ENCODE data around the gene MOCS3. TPM values are rescaled to one million over a fixed set of nuclear protein-coding genes. Genes with fewer than 3 reads are reported as not detected.

MOCS3 gene
- total and polyA plus RNA-seq, 10 of the 15 experiments (the other 5 are each of a cell fraction or from before 2014, with no cell fraction given) = 0.87 to 5.9 (median 3.6) TPM

DNA sequence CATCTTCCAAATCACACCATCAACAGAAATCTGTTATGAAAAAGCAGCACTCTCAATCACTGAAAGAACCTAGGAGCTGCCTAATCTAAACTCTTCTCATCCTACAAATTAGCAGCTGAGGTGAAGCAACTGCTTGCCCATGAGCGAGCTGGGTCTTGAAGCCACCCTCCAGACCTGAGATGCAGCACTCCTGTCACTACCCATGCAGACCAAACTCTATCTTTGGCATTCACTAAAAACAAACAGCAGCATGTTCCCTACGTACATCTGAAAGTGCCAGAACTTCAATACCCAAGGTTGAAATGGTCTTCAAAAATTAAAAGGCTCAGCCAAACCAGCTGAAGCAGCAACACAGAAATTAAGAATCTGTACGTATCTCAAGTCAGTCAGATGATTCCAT lies 41.7 kb upstream of the MOCS3 start:
- in situ Hi-C loops (cut with MboI) (no loop called here), intact Hi-C loops (cut with micrococcal nuclease; ENCODE audit: unreplicated experiment) (no loop called here)
- FAIRE-seq (peak; percentile 31), ATAC-seq (no peak), DNase-seq (ENCODE audit: low read depth, low spot score) (no peak)
- no TSS peak for BruUV-seq (replicated peaks)
- no peaks in the 10 kb centered on the region for H3K27me3 ChIP-seq (replicated peaks in 1 of 2; ENCODE audit: control insufficient read depth in 2 of 2, insufficient read depth in 2 of 2, low read length in 1 of 2)
- ChIA-PET SMC1A (ENCODE audit: uncharacterized antibody, unreplicated experiment) (interaction anchor here (1.0 to 3.5 kb wide), 6 partner anchors 8 to 123 kb away, joined by 3 to 54 read pairs (median 6); partner anchors contain the start of genes ADNP and BCAS4), RAD21 (ENCODE audit: unreplicated experiment) (interaction anchor here (0.8 to 3.7 kb wide), 6 partner anchors 8 to 122 kb away, joined by 3 to 22 read pairs (median 8); partner anchors contain the start of genes ADNP and BCAS4), CTCF (interaction anchor here (1.0 to 4.9 kb wide), 6 partner anchors 10 to 123 kb away, joined by 3 to 91 read pairs (median 6); partner anchors contain the start of genes ADNP and BCAS4), POLR2A (interaction anchor here (0.6 to 4.1 kb wide), 5 partner anchors 8 to 678 kb away, joined by 3 to 26 read pairs (median 4); partner anchors contain the start of gene ADNP)
- H3K79me2 ChIP-seq (ENCODE audit: control insufficient read depth, insufficient read depth, low read length) = peaks cover 97% of the 10 kb centered on the region
- H3K4me3 ChIP-seq = 0 out of 2 replicates have a peak overlapping the region, but pooled peaks have one; percentile 10
- H3K4me1 ChIP-seq (ENCODE audit: control insufficient read depth, insufficient read depth, low read length) = peaks cover 57% of the 10 kb centered on the region
- H3K9ac ChIP-seq (ENCODE audit: control insufficient read depth, insufficient read depth, low read length) = no peak overlapping the region
- WGBS (ENCODE audit: insufficient coverage, insufficient replicate concordance, low lambda C conversion rate, missing lambda C conversion rate) = 77% methylated on average over 3 of the region's 3 CpGs
- H3K27ac ChIP-seq (ENCODE audit: control insufficient read depth, insufficient read depth) = peak overlapping the region; percentile 36
- no peaks in the 10 kb centered on the region for H3K9me3 ChIP-seq (replicated peaks; ENCODE audit: control insufficient read depth, insufficient read depth, low read length)
- H3K4me2 ChIP-seq (ENCODE audit: control insufficient read depth, insufficient read depth) = peak overlapping the region; percentile 26; the same call in 1 of the 2 replicates
- no peak overlapping the region for H2AFZ ChIP-seq (ENCODE audit: control insufficient read depth, low read depth, low read length)
- TF ChIP-seq CHD4 (IDR thresholded peaks at IDR 0.05) (no peak), ATF7 (IDR thresholded peaks at IDR 0.05; ENCODE audit: low read depth) (no peak), NFIC (IDR thresholded peaks at IDR 0.05; ENCODE audit: low read depth, low read length) (no peak), MYB (IDR thresholded peaks at IDR 0.05; ENCODE audit: borderline replicate concordance, low read depth, low read length) (no peak), NR2F1 (conservative IDR thresholded peaks at IDR 0.05) (no peak), TCF7 (IDR thresholded peaks at IDR 0.05; ENCODE audit: borderline replicate concordance) (no peak), RCOR1 (conservative IDR thresholded peaks at IDR 0.05; ENCODE audit: low read depth, low read length) (no peak), POLR2AphosphoS2 (IDR thresholded peaks at IDR 0.05; ENCODE audit: low read depth, low read length) (no peak), RELA (IDR thresholded peaks at IDR 0.05; ENCODE audit: borderline replicate concordance, partially characterized antibody) (no peak), HDGF (IDR thresholded peaks at IDR 0.05) (no peak)
- TF ChIP-seq, protein P1, sequence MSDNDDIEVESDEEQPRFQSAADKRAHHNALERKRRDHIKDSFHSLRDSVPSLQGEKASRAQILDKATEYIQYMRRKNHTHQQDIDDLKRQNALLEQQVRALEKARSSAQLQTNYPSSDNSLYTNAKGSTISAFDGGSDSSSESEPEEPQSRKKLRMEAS (IDR thresholded peaks at IDR 0.05; ENCODE audit: low read depth, low read length) = no peak
- TF ChIP-seq, protein P2, sequence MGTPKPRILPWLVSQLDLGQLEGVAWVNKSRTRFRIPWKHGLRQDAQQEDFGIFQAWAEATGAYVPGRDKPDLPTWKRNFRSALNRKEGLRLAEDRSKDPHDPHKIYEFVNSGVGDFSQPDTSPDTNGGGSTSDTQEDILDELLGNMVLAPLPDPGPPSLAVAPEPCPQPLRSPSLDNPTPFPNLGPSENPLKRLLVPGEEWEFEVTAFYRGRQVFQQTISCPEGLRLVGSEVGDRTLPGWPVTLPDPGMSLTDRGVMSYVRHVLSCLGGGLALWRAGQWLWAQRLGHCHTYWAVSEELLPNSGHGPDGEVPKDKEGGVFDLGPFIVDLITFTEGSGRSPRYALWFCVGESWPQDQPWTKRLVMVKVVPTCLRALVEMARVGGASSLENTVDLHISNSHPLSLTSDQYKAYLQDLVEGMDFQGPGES (IDR thresholded peaks at IDR 0.05) = no peak
- H4K20me1 ChIP-seq (ENCODE audit: control insufficient read depth, insufficient read depth) = peaks cover 5% of the 10 kb centered on the region
- H3K36me3 ChIP-seq (ENCODE audit: control insufficient read depth in 2 of 2, insufficient read depth in 2 of 2, low read length in 1 of 2) = peaks cover 5 to 26% of the 10 kb centered on the region in 2 experiments
